ENCODE data around the gene TAGLN.

- TF ChIP-seq MAX (CRISPR knock-in tag; IDR thresholded peaks at IDR 0.05), result no peak
- no peak for TF ChIP-seq RELA (CRISPR knock-in tag; IDR thresholded peaks at IDR 0.05; ENCODE audit: borderline replicate concordance)
- TF ChIP-seq PREB (CRISPR knock-in tag; IDR thresholded peaks at IDR 0.05; ENCODE audit: borderline replicate concordance), result no peak
- TF ChIP-seq CTCF (IDR thresholded peaks at IDR 0.05), result no peak
- TF ChIP-seq USF2 (CRISPR knock-in tag; IDR thresholded peaks at IDR 0.05), result no peak
- TF ChIP-seq NFYB (CRISPR knock-in tag; conservative IDR thresholded peaks at IDR 0.05; ENCODE audit: low read depth), result no peak
- no peak for TF ChIP-seq ATF2 (CRISPR knock-in tag; IDR thresholded peaks at IDR 0.05; ENCODE audit: borderline replicate concordance, low read depth)
- no peak for TF ChIP-seq PRDM15 (CRISPR knock-in tag; IDR thresholded peaks at IDR 0.05)
Measured at GRCh38 chr11:117191680-117192400, 7.3 kb upstream of the TAGLN start.

Data from WTC11 (cell line).